Raji (cell line): ENCODE measurements around the gene FXYD3.

Source experiments
- POLR2A ChIP-seq: IDR thresholded peaks from 2 replicates; pipeline ENCODE4 v1.6.1; 2011; ENCODE audit warnings: low read depth, low read length, control low read depth; ENCODE audit not compliant: insufficient read depth

FXYD3 gene

DNA sequence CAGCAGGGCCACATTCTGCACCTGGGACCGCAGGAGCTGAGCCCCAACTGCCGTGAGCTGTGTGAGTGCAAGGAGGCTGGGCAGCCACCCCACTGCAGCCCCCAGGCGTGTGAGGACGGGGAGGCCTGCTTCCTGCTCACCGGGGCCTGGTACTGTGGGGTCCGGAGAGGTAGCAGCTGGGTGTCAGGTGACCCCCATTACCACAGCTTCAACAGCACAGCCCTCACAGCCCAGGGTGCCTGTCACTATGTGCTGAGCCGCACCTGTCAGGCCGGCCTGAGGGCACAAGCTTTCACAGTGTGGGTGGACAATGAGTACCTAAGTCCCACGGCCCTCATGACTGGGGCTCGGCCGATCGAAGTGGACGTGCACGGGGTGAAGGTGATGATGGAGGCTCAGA is 35.8 kb upstream of the FXYD3 start:
- TF ChIP-seq POLR2A, result no peak

GRCh38 chr19:35080613-35081170 is 34.9 kb upstream of the FXYD3 start:
- no peak for TF ChIP-seq POLR2A

- TF ChIP-seq POLR2A, result no peak
Measured at GRCh38 chr19:35081201-35081600, 34.4 kb upstream of the FXYD3 start.

DNA sequence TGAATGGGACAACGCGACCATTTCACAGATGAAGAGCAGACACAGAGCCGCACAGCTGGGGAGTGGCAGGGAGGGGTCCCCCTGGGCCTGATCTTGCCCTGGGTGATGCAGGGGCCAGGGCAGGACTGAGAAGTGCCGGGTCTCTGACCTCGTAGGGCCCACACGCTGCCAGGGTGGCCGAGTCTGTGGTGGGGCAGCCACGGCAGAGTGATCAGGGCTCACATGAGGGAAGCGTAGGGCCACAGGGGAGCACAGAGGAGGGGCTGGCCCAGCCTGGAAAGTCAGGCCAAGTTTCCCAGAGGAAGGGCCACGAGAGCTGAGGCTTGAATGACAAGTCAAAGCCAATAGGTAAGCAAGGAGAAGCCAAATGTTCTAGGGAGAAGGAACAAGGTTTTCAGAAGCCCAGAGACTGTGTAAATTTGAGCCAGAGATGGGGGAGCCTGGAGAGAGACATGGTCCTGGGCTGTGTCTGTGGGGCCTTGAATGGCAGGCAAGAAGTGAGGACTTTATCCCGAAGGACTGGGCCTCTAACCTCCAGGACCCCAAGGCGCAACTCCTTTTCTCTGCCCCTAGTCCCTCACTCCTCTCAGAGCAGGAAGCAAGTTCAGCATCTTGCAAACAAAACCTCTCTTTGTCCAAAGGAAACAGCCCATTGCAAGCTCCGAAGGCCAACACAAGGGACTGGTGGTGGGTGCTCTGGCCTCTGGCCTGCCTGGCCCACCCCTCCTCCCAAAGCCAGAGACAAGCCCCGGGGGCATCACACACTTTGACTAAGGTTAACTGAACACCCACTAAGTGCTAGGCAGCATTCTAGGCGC is 31.7 kb upstream of the FXYD3 start:
- no peak for TF ChIP-seq POLR2A

DNA sequence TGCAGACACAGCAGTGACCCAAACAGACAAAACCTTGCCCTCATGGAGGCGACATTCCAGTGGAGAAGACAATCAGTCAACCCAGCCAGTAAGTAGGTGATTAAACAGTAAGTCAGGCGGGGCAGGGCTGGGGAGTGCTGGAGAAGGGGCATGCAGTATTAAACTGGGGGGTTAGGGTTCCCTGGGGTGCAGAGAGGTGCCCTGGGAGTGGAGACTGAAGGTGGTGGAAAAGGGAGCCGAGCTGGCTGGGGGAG is 31.2 kb upstream of the FXYD3 start:
- no peak for TF ChIP-seq POLR2A

- no peak for TF ChIP-seq POLR2A
Measured at GRCh38 chr19:35085947-35086346, 29.7 kb upstream of the FXYD3 start.

DNA sequence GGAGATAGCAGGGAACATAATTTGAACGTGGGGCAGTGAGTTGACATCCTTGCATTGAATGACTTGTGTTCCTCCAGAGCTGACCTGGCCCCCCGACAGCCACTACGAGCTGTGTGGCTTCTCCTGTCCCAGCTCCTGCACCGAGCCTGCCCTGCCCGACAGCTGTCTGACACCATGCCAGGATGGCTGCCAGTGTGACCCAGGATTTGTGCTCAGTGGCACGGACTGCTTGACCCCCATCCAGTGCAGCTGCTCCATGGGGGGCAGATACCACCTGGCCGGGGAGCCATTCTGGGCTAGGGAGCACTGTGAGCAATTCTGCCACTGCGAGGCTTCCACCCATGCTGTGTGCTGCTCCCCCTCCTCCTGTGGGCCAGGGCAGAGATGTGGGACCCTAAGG is 29.2 kb upstream of the FXYD3 start:
- TF ChIP-seq POLR2A, result no peak

DNA sequence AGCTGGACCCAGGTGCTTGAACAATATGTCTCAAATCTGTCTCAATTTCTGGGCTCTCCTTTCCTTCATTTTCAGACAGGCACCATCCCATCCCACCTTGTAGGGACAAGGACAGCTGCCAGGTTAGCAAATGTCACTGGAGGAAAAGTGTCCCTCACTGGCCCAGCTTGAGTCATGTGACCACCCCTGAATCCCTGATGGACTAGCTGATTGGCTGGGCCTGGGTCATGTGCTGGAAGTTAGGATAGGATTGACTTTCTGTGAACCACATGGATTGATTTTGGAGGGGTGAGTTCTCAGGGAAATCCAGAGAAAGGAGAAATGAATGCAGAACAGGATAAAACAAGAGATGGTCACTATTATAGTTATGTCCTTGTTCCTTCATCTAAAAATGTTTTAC is 28.2 kb upstream of the FXYD3 start:
- no peak for TF ChIP-seq POLR2A

DNA sequence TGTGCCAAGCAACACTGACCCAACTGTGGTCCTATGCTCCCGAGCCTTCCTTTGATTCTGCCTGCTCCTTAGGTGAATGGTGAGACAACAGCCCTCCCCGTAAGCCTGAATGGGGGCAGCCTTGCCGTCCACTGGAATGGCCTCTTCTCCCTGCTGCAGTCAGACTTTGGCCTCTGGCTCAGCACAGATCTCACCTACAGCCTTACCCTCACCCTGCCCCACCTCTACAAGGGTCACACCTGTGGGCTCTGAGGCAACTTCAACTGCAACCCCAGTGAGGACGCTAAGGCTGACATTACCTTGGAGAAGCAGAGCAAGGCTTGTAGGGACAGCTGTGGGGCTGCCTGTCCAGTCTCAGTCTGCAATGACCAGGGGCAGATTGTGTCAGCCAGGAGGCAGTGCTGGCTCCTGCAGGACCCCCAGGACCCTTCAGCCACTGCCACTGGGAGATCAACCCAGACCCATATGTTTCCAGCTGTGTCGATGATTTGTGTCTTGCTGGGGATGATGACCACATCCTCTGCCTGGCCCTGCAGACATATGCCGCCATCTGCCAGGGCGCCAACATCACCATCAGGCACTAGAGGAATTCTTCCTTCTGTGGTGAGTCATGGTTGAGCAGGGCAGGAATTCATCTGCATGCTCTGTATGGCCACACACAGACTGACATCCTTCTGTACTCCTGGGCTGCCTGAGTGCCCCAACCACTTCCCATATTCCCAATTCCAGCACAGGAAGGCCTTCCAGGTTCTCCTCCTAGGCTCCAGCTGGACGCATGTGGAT is 27.3 kb upstream of the FXYD3 start:
- TF ChIP-seq POLR2A, result no peak

DNA sequence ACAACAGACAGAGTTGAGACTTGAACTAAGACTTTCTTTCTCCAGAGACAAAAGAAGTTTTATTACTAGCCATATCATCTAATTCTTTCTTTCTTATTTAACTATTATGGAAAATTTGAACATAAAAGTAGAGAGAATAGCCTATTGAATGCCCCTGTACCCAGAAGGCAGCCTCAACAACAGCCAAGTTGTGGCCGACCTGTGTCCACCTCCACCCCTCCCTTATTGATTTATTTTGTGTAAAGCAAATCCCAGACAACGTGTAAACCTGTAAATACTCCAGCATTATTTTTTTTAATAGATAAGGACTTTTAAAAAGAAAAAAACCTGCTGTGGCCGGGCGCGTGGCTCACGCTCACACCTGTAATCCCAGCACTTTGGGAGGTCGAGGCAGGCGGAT is 26.1 kb upstream of the FXYD3 start:
- TF ChIP-seq POLR2A, result no peak

- TF ChIP-seq POLR2A, result no peak
Measured at GRCh38 chr19:35090160-35090505, 25.5 kb upstream of the FXYD3 start.

GRCh38 chr19:35090506-35091214 is 25.0 kb upstream of the FXYD3 start:
- TF ChIP-seq POLR2A, result no peak

GRCh38 chr19:35093430-35093829 is 22.2 kb upstream of the FXYD3 start:
- no peak for TF ChIP-seq POLR2A

DNA sequence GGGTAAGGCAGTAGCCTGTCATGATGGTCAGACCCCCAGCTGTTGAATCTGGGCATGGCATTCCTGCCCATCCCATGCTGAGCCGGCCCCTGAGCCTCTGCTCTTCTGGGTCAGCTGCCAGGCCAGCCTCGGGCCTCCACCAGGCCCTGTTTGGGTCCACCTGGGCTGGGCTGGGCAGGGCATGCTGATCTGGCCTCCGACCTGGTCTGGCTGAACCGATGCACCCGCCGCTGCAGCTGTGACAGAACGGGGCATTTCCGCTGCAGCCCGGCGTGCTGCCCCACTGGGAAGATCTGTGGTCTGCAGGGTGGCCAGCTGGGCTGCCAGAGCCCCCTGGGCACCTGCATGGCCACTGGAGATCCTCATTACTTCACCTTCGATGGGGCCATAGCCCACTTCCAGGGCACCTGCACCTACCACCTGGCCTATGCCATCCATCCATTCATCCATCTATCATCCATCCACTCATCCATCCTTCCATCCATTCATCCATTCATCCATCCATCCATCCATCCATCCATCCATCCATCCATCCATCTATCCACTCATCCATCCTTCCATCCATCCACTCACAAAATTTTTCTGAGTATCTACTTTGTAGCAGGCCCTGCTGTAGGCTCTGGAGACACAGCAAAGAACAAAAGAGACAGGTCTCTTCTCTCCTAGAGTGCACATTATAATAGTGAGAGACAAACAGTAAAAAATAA is 21.5 kb upstream of the FXYD3 start:
- no peak for TF ChIP-seq POLR2A

DNA sequence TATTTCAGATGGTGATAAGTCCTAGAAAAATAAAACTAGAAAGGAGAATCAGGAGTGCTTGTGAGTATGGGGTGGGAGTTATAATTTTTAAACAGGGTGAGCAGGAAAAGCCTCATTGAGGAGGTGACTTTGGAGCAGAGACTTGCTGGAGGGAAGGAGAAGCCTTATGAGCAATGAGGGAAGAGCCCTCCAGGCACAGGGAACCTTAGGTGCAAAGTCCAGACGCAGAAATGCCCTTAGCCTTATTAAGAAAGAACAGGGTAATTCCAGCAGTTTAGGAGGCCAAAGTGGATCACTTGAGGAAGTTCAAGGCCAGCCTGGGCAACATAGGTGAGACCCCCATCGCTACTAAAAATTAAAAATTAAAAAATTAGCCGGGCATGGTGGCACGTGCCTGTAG is 21.0 kb upstream of the FXYD3 start:
- TF ChIP-seq POLR2A, result no peak
